MM.1S (cell line): ENCODE data around the gene TREM1.

Experiments used
- DNase-seq: peaks from one replicate; pipeline ENCODE4 v3.0.0-alpha.2; 2015
- H2AFZ ChIP-seq: fragments of 300-600 bp; sonication (generic); 2 replicates; pipeline ENCODE4 v1.6.0; 2016; ENCODE audit warnings: antibody characterized with exemption, low read length
- H3F3A ChIP-seq: fragments of 300-600 bp; sonication (generic); 2 replicates; pipeline ENCODE4 v1.6.1; 2016; ENCODE audit warnings: mild to moderate bottlenecking, antibody characterized with exemption, low read length, moderate library complexity, mixed read lengths; ENCODE audit not compliant: insufficient read depth
- H3K27ac ChIP-seq: fragments of 300-600 bp; sonication (generic); 2 replicates; pipeline ENCODE4 v1.5.1; 2016; ENCODE audit warnings: mild to moderate bottlenecking, low read length
- H3K27me3 ChIP-seq: fragments of 300-600 bp; sonication (generic); replicated peaks from 2 replicates; pipeline ENCODE4 v1.6.0; 2016; ENCODE audit warnings: low read length; ENCODE audit not compliant: insufficient read depth
- H3K36me3 ChIP-seq: fragments of 300-600 bp; sonication (generic); replicated peaks from 2 replicates; pipeline ENCODE4 v1.6.1; 2016; ENCODE audit warnings: mild to moderate bottlenecking, low read length, mixed read lengths; ENCODE audit not compliant: insufficient read depth
- H3K4me1 ChIP-seq: fragments of 300-600 bp; sonication (generic); 2 replicates; pipeline ENCODE4 v1.6.1; 2016; ENCODE audit warnings: low read length, mixed read lengths
- H3K4me2 ChIP-seq: fragments of 300-600 bp; sonication (generic); 2 replicates; pipeline ENCODE4 v1.6.0; 2016; ENCODE audit warnings: low read depth, low read length
- H3K4me3 ChIP-seq: fragments of 300-600 bp; sonication (generic); 2 replicates; pipeline ENCODE4 v1.5.1; 2016; ENCODE audit warnings: low read length, mixed read lengths
- H3K79me2 ChIP-seq: fragments of 300-600 bp; sonication (generic); 2 replicates; pipeline ENCODE4 v1.6.1; 2016; ENCODE audit warnings: mixed run types, low read length, mixed read lengths
- H3K9ac ChIP-seq: fragments of 300-600 bp; sonication (generic); 2 replicates; pipeline ENCODE4 v1.6.1; 2016; ENCODE audit warnings: low read length, mixed read lengths
- H3K9me2 ChIP-seq: fragments of 300-600 bp; sonication (generic); replicated peaks from 2 replicates; pipeline ENCODE4 v1.6.1; 2016; ENCODE audit warnings: mild to moderate bottlenecking, low read length, mixed read lengths; ENCODE audit not compliant: insufficient read depth
- H3K9me3 ChIP-seq: fragments of 300-600 bp; sonication (generic); replicated peaks from 2 replicates; pipeline ENCODE4 v1.6.1; 2016; ENCODE audit warnings: mild to moderate bottlenecking, low read length, mixed read lengths; ENCODE audit not compliant: insufficient read depth
- H4K20me1 ChIP-seq: fragments of 300-600 bp; sonication (generic); 2 replicates; pipeline ENCODE4 v1.6.1; 2016; ENCODE audit warnings: mild to moderate bottlenecking, low read length, moderate library complexity, mixed read lengths; ENCODE audit not compliant: insufficient read depth
- EZH2 ChIP-seq: fragments of 300-600 bp; sonication (generic); optimal IDR thresholded peaks from 2 replicates; pipeline ENCODE3; 2017; ENCODE audit warnings: low read depth, mild to moderate bottlenecking, antibody characterized with exemption, low read length, mixed read lengths
- EZH2phosphoT487 ChIP-seq: fragments of 300-600 bp; sonication (generic); IDR thresholded peaks from 2 replicates; pipeline ENCODE4 v1.6.1; 2018; ENCODE audit warnings: antibody characterized with exemption, low read length
- TF ChIP-seq, protein P1 (sequence below): fragments of 300-600 bp; sonication (generic); IDR thresholded peaks from 2 replicates; pipeline ENCODE4 v1.5.1; 2016; ENCODE audit warnings: antibody characterized with exemption, low read length, mixed read lengths

TREM1 gene

GRCh38 chr6:41331401-41332150, 45.1 kb upstream of the TREM1 start:
- Histone ChIP-seq H4K20me1 (no peaks in the 10 kb centered on the region), H2AFZ (no peak overlapping the region), H3K9me2 (no peaks in the 10 kb centered on the region), H3K27ac (no peak overlapping the region), H3K4me1 (no peaks in the 10 kb centered on the region), H3K27me3 (no peaks in the 10 kb centered on the region), H3K36me3 (no peaks in the 10 kb centered on the region), H3K9ac (no peak overlapping the region), H3K4me2 (no peak overlapping the region), H3K79me2 (no peaks in the 10 kb centered on the region), H3F3A (no peaks in the 10 kb centered on the region), H3K4me3 (no peak overlapping the region), H3K9me3 (no peaks in the 10 kb centered on the region)
- DNase-seq, result no peak
- no peak for TF ChIP-seq EZH2phosphoT487
- no peak for TF ChIP-seq EZH2
- TF ChIP-seq, protein P1, sequence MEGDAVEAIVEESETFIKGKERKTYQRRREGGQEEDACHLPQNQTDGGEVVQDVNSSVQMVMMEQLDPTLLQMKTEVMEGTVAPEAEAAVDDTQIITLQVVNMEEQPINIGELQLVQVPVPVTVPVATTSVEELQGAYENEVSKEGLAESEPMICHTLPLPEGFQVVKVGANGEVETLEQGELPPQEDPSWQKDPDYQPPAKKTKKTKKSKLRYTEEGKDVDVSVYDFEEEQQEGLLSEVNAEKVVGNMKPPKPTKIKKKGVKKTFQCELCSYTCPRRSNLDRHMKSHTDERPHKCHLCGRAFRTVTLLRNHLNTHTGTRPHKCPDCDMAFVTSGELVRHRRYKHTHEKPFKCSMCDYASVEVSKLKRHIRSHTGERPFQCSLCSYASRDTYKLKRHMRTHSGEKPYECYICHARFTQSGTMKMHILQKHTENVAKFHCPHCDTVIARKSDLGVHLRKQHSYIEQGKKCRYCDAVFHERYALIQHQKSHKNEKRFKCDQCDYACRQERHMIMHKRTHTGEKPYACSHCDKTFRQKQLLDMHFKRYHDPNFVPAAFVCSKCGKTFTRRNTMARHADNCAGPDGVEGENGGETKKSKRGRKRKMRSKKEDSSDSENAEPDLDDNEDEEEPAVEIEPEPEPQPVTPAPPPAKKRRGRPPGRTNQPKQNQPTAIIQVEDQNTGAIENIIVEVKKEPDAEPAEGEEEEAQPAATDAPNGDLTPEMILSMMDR, result no peak

GRCh38 chr6:41327177-41327576, 40.7 kb upstream of the TREM1 start:
- Histone ChIP-seq H3K27me3 (no peaks in the 10 kb centered on the region), H3K9ac (no peak overlapping the region), H3K4me3 (no peak overlapping the region), H3K9me3 (no peaks in the 10 kb centered on the region), H3K36me3 (no peaks in the 10 kb centered on the region), H3K9me2 (no peaks in the 10 kb centered on the region), H3K4me2 (no peak overlapping the region), H3K4me1 (no peaks in the 10 kb centered on the region), H3F3A (no peaks in the 10 kb centered on the region), H2AFZ (no peak overlapping the region), H3K27ac (no peak overlapping the region), H4K20me1 (no peaks in the 10 kb centered on the region), H3K79me2 (no peaks in the 10 kb centered on the region)
- DNase-seq, result no peak
- TF ChIP-seq EZH2phosphoT487 (no peak), EZH2 (no peak)
- TF ChIP-seq, protein P1, result no peak

DNA sequence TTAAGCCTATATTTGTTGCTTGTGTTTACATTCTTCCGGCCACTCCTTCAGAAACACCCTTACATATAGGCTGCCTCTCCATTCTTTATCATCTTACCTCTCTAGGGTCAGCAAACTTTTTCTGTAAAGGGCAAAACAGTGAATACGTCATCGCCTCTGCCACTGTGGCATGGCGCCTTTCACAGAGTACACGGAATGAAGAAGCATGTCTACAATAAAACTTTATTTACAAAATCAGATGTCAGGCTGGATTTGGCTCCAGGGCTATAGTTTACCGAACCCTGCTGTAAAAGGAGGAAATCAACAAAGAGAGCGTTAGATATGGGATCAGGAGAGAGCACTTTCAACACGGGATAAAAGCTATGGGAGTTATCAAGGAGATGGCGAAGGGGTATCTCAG, 39.6 kb upstream of the TREM1 start:
- TF ChIP-seq, protein P1, result no peak
- TF ChIP-seq EZH2, result no peak
- no peak for TF ChIP-seq EZH2phosphoT487

More for the DNA sequence above, 39.6 kb upstream of the TREM1 start:
- no peaks in the 10 kb centered on the region for H3K4me1 ChIP-seq
- H3F3A ChIP-seq, result no peaks in the 10 kb centered on the region
- H3K4me2 ChIP-seq, result no peak overlapping the region
- no peaks in the 10 kb centered on the region for H3K79me2 ChIP-seq
- H3K9me2 ChIP-seq, result no peaks in the 10 kb centered on the region
- H4K20me1 ChIP-seq, result no peaks in the 10 kb centered on the region
- no peak overlapping the region for H3K4me3 ChIP-seq
- H3K9me3 ChIP-seq, result no peaks in the 10 kb centered on the region
- no peak overlapping the region for H2AFZ ChIP-seq
- no peak overlapping the region for H3K9ac ChIP-seq
- H3K27ac ChIP-seq, result no peak overlapping the region
- H3K36me3 ChIP-seq, result no peaks in the 10 kb centered on the region
- DNase-seq, result no peak
- H3K27me3 ChIP-seq, result no peaks in the 10 kb centered on the region
